ENCODE measurements around the gene MTRF1. TPM values are rescaled to one million over a fixed set of nuclear protein-coding genes. Genes with fewer than 3 reads are reported as not detected.

The MTRF1 gene
- total RNA-seq, 1 donor from 2014 or later: 17.5 TPM

GRCh38 chr13:41203810-41204209, 59.6 kb downstream of the MTRF1 start:
- H3K27me3 ChIP-seq: no peaks in the 10 kb centered on the region
- H3K9me3 ChIP-seq: no peaks in the 10 kb centered on the region
- no peak for DNase-seq (ENCODE audit: low spot score in 2 of 2)
- no peaks in the 10 kb centered on the region for H3K36me3 ChIP-seq
- H3K27ac ChIP-seq: peak overlapping the region; percentile 8 to 18
- intact Hi-C loops (cut with DNase I): no loop called here
- H3K4me3 ChIP-seq: no peak overlapping the region
- H3K4me1 ChIP-seq: no peaks in the 10 kb centered on the region
- TF ChIP-seq CTCF (IDR thresholded peaks at IDR 0.05): no peak

GRCh38 chr13:41200126-41200525, 63.2 kb downstream of the MTRF1 start:
- Histone ChIP-seq H3K27me3 (no peaks in the 10 kb centered on the region), H3K27ac (no peak overlapping the region), H3K4me3 (no peak overlapping the region), H3K4me1 (no peaks in the 10 kb centered on the region), H3K9me3 (no peaks in the 10 kb centered on the region), H3K36me3 (no peaks in the 10 kb centered on the region)
- no peak for DNase-seq (ENCODE audit: low spot score in 2 of 2)
- intact Hi-C loops (cut with DNase I): no loop called here
- no peak for TF ChIP-seq CTCF (IDR thresholded peaks at IDR 0.05)

DNA sequence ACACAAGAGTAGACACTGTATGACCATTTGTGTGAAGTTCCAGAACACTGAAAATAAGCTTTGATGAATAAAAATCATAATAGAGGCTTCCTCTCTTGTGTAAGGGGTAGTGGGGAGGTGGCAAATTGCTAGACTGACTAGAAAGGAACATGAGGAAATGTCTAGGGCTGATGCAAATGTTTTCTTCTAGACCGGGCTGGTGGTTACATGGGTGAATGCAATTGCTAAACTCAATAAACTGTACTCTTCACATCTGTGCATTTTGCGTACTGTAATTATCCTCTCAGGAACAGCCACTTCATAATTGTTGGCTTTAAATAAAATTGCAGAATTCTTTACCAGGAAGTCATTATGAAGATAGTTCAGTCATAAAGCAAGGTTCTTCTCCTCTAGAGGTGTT, 63.9 kb downstream of the MTRF1 start:
- H3K4me3 ChIP-seq: no peak overlapping the region
- DNase-seq (ENCODE audit: low spot score in 2 of 2): no peak
- no peak for TF ChIP-seq CTCF (IDR thresholded peaks at IDR 0.05)
- no peaks in the 10 kb centered on the region for H3K4me1 ChIP-seq
- no peaks in the 10 kb centered on the region for H3K9me3 ChIP-seq
- no peaks in the 10 kb centered on the region for H3K27me3 ChIP-seq
- no peaks in the 10 kb centered on the region for H3K36me3 ChIP-seq
- intact Hi-C loops (cut with DNase I): loop anchor here (5.0 to 10.0 kb wide), 2 partner anchors 63 to 425 kb away; partner anchors contain the start of genes MRPS31 and MTRF1
- no peak overlapping the region for H3K27ac ChIP-seq

- no peaks in the 10 kb centered on the region for H3K27me3 ChIP-seq
- H3K4me1 ChIP-seq: no peaks in the 10 kb centered on the region
- no peak for TF ChIP-seq CTCF (IDR thresholded peaks at IDR 0.05)
- intact Hi-C loops (cut with DNase I): loop anchor here (5.0 to 10.0 kb wide), 2 partner anchors 63 to 424 kb away; partner anchors contain the start of genes MRPS31 and MTRF1
- no peak overlapping the region for H3K27ac ChIP-seq
- no peaks in the 10 kb centered on the region for H3K36me3 ChIP-seq
- H3K9me3 ChIP-seq: no peaks in the 10 kb centered on the region
- no peak for DNase-seq (ENCODE audit: low spot score in 2 of 2)
- no peak overlapping the region for H3K4me3 ChIP-seq
These were observed 64.3 kb downstream of the MTRF1 start for GRCh38 chr13:41199079-41199478.

- no peak overlapping the region for H3K4me3 ChIP-seq
- H3K9me3 ChIP-seq: no peaks in the 10 kb centered on the region
- intact Hi-C loops (cut with DNase I): loop anchor here (5.0 to 10.0 kb wide), 2 partner anchors 66 to 422 kb away; partner anchors contain the start of genes MRPS31 and MTRF1
- DNase-seq (ENCODE audit: low spot score in 2 of 2): no peak
- peaks cover 0 to 8% of the 10 kb centered on the region in 2 donors for H3K4me1 ChIP-seq
- H3K36me3 ChIP-seq: no peaks in the 10 kb centered on the region
- H3K27ac ChIP-seq: no peak overlapping the region
- no peak for TF ChIP-seq CTCF (IDR thresholded peaks at IDR 0.05)
- no peaks in the 10 kb centered on the region for H3K27me3 ChIP-seq
These were observed 66.8 kb downstream of the MTRF1 start for GRCh38 chr13:41196620-41197019.

- intact Hi-C loops (cut with DNase I): loop anchor here (5.0 to 10.0 kb wide), 2 partner anchors 66 to 421 kb away; partner anchors contain the start of genes MRPS31 and MTRF1
- TF ChIP-seq CTCF (IDR thresholded peaks at IDR 0.05): no peak
- H3K27ac ChIP-seq: no peak overlapping the region
- peaks cover 0 to 8% of the 10 kb centered on the region in 2 donors for H3K4me1 ChIP-seq
- no peak overlapping the region for H3K4me3 ChIP-seq
- H3K36me3 ChIP-seq: no peaks in the 10 kb centered on the region
- no peaks in the 10 kb centered on the region for H3K9me3 ChIP-seq
- no peak for DNase-seq (ENCODE audit: low spot score in 2 of 2)
- no peaks in the 10 kb centered on the region for H3K27me3 ChIP-seq
These were observed 67.4 kb downstream of the MTRF1 start for GRCh38 chr13:41196011-41196410.

All from ascending aorta (tissue), 2 donors.